HTR-8/SVneo (cell line): ENCODE measurements around the gene HSFX2.
"Not testable (repeated sequence)": the region's sequence is repeated elsewhere in the genome, so short reads cannot be mapped to it uniquely, and the experiment has no call there.

Source experiments
- DNase-seq: peaks from one replicate; pipeline ENCODE4 v3.0.0; 2011; ENCODE audit warnings: low spot score, mixed read lengths; ENCODE audit not compliant: insufficient read length
- FAIRE-seq: peaks from 2 replicates; lab custom pipeline; 2011; peaks lifted over from hg19 to GRCh38; lab: Jason Lieb, UNC

The HSFX2 gene

DNA sequence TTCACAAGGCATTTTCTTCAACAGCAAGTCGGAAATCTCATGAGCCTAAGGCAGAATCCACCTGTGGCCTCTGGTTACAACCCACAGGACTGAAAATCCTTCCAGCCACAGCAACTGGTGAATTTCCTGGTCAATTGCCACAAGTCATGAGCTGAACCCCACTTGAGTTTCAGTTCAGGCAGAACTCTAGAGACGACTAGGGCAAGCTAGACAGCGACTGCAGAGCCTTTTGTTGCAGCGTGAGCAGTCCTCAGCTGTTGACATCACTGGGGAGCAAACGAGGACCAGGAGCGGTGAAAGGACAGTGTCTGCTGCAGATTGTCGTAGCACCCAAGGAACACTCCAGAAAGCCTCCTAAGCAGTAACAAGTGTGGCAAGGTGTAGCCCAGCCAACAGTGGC, 829 bp upstream of the HSFX2 start:
- FAIRE-seq, DNase-seq: not testable (repeated sequence)

DNA sequence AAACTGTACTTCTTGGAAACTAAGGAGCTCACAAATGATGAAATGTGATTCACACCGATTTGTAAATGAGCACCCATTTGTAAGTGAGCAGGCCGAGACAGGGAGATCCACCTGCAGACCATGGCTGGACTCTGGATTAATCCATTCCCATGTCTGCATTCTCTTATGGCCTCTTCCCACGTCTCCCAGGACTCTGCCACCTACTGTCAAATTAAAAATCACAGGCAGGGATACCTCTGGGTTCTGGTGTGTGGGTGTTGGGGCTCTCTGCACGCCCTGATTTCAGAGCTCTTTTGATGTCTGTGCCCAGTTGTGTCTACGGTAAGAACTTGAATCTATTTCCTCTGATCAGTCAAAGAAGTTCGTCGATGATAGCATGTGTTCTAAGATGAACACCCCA, 4.1 kb downstream of the HSFX2 start:
- not testable (repeated sequence) for FAIRE-seq, DNase-seq

DNA sequence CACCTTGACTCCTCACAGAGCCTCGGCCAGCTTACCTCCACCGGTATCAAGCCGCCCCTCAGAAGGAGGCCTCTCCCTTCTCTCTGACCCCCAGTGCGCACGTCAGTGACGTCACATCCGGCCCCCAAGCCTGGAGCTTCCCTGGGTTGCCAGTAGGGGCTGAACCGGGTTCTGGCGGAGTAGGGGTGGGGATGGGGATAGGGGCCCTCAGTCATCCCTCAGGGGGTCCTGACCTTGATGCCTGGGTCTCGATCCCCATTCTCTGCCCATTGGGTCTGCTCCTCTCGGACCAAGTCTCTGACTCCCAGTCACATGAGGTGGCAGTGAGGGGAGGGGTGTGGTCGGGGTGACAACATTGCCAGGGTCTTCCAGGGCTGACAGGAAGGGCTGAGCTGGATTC, 7.8 kb downstream of the HSFX2 start, which contains the start of gene MAGEA9B:
Gene MAGEA9B (minus strand): TSS at position 101 of the 400 bp plus-strand sequence. CDS start 4,280 bp downstream, outside the sequence.
- FAIRE-seq, DNase-seq: not testable (repeated sequence)

DNA sequence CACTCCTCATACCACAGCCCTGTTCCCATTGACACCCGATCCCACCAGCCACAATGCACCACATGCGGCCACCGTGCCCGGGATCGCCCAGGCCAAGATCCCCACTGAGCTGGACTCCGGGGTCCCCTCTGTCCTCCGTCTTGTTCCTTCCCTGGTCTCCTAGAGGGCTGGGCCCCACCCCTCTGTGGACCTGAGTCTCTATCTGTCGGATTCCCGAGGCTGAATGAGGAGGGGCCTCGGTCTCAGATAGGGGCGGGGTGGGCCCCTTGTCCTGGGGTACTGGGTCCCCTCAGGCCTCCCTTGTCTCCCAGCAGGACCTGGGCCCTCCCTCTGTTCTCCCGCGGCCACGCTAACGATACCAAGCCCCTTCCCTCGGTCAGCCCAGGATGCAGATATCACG, 9.5 kb downstream of the HSFX2 start:
- not testable (repeated sequence) for FAIRE-seq

DNA sequence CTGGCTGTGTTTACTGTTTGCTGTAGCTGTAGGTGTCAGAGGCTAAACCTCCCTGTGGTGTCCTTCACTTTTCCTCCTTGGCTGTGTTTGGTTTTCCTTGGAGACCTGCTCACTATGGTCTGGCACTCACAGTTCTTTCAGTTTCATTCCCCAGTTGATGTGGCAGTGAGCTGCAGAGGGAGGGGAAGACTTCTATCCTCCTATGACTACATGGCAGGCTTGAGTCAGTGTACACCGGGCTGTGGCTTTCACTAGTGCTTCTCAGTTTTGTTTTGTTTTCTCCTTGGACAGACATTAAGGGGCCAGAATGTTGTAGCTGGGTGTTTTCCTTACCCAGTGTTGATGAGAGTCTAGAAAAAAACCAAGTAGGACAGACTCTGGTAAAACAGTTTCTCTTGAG, 21.7 kb downstream of the HSFX2 start:
- FAIRE-seq: not testable (repeated sequence)

More for the DNA sequence above, 9.5 kb downstream of the HSFX2 start:
- DNase-seq: not testable (repeated sequence)

DNA sequence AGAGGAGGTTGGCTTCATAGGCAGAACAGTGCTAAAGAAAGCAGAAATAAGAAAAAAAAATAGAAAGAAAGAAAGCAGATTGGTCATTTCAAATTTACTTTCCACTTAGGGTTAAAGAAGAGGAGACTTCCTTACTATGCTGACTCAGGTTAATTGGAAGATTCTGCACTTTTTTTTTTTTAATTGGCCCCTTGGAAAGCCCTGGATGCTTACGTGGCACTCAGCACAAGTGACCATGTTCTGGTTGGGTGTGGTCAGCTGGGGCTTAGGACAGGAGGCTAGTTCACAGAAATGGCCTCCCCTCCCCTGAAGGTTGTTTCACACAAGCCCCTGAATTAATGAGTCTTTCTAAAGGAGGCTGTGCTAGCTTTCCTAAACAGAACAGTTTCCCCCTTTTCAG, 22.4 kb downstream of the HSFX2 start:
- DNase-seq (no peak), FAIRE-seq (no peak)

More for the DNA sequence above, 21.7 kb downstream of the HSFX2 start:
- not testable (repeated sequence) for DNase-seq

DNA sequence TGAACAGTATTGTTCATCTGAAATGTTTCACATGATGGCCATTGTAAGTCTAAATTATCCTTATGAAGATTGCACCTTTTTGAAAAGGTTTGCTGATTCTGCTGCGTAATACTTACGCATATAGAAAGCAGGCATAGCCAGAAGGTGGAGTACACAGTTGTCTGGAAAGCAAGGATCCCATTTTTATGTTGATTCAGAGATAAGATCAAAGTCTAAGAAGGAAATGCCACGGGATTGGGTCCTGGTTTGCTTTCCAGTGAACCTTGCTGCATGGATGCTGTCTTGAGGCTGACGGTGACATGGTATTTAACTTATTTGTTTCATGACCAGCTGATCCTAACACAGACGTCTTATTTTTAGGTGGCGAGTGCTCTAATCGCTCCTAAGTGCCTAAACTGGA, 23.3 kb downstream of the HSFX2 start:
- no peak for DNase-seq
- no peak for FAIRE-seq

DNA sequence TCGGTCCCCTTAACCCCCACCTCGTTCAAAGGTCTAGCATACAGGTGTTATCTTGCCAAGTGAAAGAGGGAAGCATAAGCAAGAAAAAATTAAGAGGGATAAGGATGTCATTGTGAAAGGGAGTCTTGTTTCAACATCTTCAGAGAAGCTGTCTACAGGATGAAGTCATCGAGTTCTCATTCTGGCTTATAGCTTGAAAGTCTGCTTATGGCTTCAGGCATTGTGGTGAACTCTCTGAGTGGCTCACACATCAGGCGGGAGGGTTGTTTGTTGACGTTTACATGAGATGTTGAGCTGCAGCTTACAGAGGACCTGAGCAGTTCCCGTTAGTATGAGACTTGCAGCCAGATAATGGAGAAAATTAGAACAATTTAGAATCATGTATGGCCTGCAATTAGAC, 24.4 kb downstream of the HSFX2 start:
- no peak for DNase-seq
- FAIRE-seq: no peak

DNA sequence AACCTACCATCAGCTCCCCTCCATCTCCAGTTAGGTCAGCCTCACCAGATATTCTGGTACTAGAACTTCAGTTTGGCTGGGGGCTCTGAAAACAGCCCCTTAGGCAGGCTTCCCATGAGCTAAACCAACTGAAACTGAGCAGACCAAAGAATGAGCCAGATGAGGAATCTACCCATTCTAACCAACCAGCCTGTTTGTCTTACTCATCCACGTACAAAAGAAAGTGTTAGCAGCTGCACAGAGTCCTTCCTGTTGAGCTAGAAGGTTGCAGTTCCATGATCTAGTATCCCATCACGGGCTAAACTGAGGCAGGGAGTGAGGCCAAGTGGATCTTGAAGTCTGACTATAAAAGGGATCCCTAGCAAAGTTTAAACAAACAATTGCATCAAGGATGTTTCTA, 25.3 kb downstream of the HSFX2 start:
- FAIRE-seq (no peak), DNase-seq (no peak)

DNA sequence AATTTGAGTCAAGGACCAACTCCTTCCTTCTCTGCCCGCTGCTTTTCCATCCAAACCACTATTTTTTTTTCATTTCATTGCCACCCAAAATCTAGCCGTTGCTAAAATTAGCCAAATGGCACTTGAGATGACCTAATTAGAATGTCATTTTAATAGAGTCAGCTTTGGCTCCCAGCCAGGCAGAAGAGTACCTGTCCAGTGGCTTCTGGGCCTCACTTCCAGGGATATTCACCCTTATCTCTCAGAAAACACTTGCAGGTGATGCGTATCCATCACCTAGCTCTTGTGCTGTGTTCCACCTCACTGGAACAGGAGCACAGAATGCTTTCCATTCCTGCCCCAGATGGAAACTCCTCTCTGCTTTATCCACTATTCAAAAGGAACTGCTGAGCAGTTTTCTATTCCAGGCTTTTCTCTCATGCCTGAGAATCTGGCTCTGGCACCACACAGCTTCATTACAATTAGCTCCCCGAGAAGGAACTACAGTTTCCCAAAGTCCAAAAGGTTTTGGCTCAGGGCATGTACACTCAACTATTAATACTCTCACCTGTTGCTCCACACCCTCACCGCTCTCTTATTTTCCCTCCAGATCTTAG, 26.3 kb downstream of the HSFX2 start:
- no peak for DNase-seq
- no peak for FAIRE-seq

DNA sequence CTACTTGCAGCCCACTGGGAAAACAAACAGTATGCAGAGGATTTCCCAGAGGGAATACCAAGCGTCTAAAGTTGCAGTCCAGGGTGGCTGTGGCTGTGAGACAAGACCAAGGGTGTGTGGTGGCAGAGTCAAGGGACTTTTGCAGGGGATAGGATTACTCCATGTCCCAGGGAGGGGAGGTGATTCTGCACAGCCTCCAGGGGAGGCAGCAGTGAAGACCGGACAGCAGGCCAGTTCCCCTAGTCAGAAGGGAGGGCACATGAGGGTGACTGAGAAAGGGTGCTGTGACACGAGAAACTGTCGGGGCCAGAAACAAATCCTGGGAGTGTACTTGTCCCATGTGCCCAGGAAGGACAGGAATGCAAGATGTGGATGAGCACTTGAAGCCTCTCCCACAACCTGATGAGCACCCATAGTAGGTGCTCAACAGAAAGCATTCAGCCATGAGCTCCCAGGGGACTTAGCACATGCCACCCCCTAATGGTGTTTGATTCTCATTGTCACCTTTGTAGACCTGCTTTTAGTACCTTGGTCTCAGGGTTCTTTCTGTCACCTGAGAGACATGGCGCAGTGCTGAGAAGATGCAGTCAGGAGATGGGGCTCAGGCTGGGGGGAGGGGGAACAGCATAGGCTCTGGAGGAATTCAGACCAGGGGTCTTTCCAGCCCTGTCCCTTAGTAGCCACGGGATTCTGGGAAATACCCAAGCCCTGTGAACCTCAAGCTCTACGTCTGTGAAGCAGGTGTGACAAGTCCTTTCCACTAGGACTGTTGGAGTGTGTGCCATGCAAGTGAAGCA, 27.3 kb downstream of the HSFX2 start:
- no peak for FAIRE-seq
- no peak for DNase-seq

DNA sequence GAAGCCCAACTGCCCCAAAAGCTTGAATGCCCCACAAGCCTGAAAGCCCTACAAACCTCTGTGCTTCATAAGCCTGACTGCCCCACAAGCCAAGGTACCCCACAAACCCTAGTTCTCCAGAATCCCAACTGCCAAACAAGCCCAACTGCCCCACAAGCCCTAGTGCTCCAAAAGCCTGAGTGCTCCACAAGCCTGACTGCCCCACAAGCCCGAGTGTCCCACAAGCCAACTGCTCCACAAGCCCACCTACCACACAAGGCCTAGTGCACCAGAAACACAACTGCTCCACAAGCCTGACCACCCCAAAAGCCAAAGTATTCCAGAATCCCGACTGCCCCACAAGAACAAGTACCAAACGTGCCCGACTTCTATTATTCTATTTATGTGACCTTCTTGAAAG, 31.8 kb downstream of the HSFX2 start:
- DNase-seq (no peak), FAIRE-seq (no peak)

DNA sequence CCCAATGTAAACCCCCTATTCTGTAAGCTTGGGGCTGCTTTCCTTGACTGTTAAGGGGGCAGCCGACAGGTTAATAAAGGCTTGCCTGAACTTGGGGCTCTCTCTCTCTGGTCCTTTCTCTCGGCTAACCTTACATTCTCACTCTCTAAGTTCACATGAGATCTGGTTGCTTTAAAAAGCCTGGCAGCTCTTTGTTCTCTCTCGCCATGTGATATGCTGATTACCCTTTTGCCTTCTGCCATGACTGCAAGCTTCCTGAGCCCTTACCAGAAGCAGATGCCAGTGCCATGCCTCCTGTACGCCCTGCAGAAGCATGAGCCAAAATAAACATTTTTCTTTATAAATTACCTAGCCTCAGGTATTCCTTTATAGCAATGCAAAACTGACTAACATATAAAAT, 39.9 kb downstream of the HSFX2 start:
- FAIRE-seq, DNase-seq: not testable (repeated sequence)

DNA sequence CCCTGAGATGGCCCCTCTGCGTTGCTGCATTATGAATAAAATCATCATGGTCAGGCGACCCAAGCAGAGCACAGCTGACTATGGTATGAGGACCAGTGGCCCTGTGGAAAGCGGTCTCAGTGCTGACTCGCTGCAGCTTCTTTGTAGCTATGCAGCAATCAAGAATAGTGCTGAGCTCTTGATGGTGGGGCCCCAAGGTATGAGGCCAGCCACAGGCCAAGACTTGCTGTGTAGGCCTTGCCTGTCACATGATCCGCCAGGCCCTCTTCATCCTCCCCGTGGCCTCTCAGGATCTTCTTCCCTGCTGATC, 43.2 kb downstream of the HSFX2 start:
- FAIRE-seq, DNase-seq: not testable (repeated sequence)

DNA sequence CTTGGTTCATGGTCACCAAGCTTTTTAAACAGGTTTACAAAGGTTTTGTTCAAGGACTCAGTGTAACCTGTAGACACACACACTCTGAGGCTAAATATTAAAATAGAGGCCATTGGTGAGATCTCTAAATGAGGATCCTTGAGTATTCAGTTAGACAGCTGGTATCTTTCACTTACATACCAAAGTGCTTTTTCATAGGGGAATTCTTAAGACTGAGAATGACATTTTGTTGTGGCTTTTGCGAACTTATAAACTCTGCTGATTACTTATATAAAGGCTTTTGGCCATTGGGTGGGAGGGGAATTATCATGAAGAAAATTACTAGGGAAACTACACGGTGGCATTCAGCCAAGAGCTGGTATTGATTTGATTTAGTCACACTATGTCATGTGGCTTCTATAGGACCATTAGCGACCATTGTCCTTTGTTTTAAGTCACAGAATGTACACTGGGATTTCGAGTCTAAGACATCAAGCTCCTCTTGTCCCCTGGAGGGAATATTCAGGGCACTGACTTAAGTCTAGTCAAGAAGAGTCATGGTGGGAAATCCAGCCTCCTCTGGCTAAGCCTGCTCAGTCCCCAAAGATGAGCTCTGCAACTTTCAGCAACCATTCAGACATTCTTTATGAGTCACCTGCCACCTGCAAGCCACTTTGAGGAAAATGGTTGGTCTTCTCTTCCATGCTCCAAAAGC, 43.7 kb downstream of the HSFX2 start:
- FAIRE-seq, DNase-seq: not testable (repeated sequence)

DNA sequence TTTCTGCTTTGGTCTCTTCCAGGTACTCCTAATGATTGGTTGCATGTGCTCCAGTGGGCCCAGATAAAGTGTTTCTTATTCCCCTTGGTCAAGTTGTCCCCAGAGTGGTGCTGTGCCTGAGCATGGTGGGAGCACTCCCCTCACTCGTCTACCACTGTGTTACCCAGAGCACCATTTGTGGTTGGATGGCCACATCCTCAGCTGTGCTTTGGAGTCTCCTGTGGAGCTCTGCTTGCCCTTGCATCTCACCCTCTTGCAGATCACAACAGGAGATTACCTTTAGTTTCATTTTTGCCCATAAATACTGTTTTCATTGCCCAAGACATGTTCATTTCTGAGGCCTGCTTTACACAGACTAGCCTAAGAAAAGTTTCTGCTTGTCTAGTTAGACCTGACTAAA, 44.7 kb downstream of the HSFX2 start:
- FAIRE-seq: not testable (repeated sequence)

DNA sequence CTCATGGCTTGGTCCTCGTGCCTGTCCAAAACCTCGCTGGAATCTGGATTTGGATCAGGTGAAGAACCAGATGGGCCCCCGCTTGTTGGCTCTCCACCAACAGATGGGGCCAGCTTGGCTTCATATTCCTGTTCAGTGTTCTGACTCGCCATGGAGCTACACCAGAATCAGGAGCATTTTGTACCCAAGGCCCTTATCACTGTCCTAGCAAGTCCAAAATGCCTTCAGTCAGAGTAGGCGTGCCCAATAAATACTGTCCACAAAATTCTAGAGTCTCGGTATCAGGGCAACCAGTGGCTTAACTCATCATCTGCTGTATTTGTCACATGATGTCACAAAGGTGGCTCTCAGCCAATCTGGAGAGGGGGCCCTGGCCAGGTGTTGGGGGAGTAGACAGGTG, 45.4 kb downstream of the HSFX2 start, which contains the start of gene HSFX3:
Gene HSFX3 (minus strand): TSS at position 224 of the 400 bp plus-strand sequence. CDS start 72 bp downstream, at position 152.
- not testable (repeated sequence) for FAIRE-seq, DNase-seq

More for the DNA sequence above, 44.7 kb downstream of the HSFX2 start:
- not testable (repeated sequence) for DNase-seq

DNA sequence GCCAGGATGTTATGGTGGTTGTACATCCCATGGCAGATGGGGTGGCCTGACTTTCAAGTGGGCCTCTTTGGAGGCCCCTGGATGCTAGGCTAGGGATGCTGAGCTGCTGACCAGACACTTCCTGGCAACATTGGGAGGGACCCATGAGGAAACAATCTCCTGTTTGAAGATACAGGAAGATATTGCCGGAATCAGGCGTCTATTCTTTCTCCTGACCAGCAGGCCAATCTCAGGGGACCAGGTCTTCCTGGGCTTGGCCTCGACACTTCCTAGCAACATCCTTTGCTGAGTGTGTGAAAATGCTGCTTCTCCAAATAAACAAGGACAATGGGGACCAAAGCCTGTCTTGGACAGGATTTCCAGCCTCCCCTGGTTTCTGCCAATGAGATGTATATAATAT, 47.3 kb downstream of the HSFX2 start:
- FAIRE-seq, DNase-seq: not testable (repeated sequence)

DNA sequence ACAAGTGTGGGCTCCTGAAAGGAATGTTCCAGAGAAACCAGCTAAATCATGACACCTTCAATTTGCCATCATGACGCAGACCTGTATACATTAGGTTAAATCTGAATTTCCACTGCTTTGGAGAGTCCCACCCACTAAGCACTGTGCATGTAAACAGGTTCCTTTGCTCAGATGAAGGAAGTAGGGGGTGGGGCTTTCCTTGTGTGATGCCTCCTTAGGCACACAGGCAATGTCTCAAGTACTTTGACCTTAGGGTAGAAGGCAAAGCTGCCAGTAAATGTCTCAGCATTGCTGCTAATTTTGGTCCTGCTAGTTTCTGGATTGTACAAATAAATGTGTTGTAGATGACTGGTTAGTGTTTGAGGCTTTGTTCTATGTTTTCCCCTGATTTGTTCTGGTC, 48.2 kb downstream of the HSFX2 start:
- not testable (repeated sequence) for FAIRE-seq

More for the DNA sequence above, 48.2 kb downstream of the HSFX2 start:
- DNase-seq: not testable (repeated sequence)
